ENCODE data around the gene SCN9A.

The SCN9A gene

DNA sequence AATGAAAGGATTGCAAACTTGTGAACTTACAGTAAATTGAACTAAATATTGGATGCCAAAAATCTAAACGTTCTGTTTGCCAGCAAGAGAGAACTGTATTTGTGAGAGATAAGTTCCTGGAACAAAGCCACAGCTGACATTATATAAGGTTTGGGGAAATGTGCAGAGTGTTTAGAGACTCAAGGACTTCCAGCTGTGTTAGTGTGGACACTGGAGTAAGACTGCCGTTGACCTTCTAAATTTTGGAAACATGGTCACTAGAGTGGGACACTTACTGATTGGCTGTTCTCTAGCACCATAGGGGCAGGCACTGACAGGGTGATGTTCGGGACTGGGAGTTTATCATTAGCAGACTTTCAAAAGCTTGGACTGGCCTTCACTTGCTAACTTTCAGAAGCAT, 40.5 kb downstream of the SCN9A start:
- no peak for DNase-seq (ENCODE audit: low read depth)
- H3K4me3 ChIP-seq (ENCODE audit: low read depth, low read length) = no peak overlapping the region
- TF ChIP-seq, protein P1, sequence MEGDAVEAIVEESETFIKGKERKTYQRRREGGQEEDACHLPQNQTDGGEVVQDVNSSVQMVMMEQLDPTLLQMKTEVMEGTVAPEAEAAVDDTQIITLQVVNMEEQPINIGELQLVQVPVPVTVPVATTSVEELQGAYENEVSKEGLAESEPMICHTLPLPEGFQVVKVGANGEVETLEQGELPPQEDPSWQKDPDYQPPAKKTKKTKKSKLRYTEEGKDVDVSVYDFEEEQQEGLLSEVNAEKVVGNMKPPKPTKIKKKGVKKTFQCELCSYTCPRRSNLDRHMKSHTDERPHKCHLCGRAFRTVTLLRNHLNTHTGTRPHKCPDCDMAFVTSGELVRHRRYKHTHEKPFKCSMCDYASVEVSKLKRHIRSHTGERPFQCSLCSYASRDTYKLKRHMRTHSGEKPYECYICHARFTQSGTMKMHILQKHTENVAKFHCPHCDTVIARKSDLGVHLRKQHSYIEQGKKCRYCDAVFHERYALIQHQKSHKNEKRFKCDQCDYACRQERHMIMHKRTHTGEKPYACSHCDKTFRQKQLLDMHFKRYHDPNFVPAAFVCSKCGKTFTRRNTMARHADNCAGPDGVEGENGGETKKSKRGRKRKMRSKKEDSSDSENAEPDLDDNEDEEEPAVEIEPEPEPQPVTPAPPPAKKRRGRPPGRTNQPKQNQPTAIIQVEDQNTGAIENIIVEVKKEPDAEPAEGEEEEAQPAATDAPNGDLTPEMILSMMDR (IDR thresholded peaks at IDR 0.05; ENCODE audit: control insufficient read depth, extremely low read depth, insufficient read depth) = no peak

DNA sequence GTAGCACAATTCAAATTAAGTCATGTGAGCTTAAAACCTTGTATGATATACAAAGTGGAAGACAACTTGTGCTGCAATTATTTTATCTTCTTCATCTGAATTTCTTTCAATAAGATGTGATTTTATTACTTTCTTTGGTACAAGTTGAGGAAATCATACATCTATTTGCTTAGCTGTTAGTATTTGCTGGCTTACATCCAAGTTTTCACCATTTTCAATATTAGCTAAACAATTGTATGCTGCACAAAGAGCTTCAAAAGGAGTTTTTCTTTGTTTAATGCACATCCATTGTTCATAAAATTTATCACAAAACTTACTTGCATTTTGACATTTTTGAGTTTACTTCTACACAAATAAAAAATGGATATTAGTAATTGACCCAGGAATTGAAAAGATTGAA, 40.9 kb downstream of the SCN9A start:
- H3K4me3 ChIP-seq (ENCODE audit: low read depth, low read length) = no peak overlapping the region
- DNase-seq (ENCODE audit: low read depth) = no peak
- TF ChIP-seq, protein P1 (IDR thresholded peaks at IDR 0.05; ENCODE audit: control insufficient read depth, extremely low read depth, insufficient read depth) = no peak

DNA sequence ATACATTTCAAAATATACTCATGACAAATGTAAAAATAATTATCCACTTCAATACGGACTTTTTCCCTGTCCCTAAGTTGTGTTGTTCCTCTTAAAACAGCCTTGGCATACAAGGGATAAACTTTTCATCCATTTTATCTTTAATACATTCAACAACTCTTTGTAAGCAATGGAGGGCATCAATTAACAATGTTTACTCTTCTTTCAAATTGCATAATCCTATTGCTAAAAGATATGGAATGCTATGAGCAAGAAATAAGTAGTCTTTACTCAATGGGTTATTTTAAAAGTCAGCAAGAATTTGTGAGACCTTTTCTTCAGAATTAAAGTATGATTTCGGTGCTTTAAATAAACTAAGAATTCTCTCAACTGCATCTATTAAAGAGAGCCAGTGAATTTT, 41.9 kb downstream of the SCN9A start:
- no peak for DNase-seq (ENCODE audit: low read depth)
- TF ChIP-seq, protein P1 (IDR thresholded peaks at IDR 0.05; ENCODE audit: control insufficient read depth, extremely low read depth, insufficient read depth) = no peak
- H3K4me3 ChIP-seq (ENCODE audit: low read depth, low read length) = no peak overlapping the region

GRCh38 chr2:166332106-166332505, 43.6 kb downstream of the SCN9A start:
- no peak overlapping the region for H3K4me3 ChIP-seq (ENCODE audit: low read depth, low read length)
- no peak for DNase-seq (ENCODE audit: low read depth)
- TF ChIP-seq, protein P1 (IDR thresholded peaks at IDR 0.05; ENCODE audit: control insufficient read depth, extremely low read depth, insufficient read depth) = no peak

- no peak for DNase-seq (ENCODE audit: low read depth)
- no peak overlapping the region for H3K4me3 ChIP-seq (ENCODE audit: low read depth, low read length)
- TF ChIP-seq, protein P1 (IDR thresholded peaks at IDR 0.05; ENCODE audit: control insufficient read depth, extremely low read depth, insufficient read depth) = no peak
These were observed 44.3 kb downstream of the SCN9A start for GRCh38 chr2:166331468-166331867.

DNA sequence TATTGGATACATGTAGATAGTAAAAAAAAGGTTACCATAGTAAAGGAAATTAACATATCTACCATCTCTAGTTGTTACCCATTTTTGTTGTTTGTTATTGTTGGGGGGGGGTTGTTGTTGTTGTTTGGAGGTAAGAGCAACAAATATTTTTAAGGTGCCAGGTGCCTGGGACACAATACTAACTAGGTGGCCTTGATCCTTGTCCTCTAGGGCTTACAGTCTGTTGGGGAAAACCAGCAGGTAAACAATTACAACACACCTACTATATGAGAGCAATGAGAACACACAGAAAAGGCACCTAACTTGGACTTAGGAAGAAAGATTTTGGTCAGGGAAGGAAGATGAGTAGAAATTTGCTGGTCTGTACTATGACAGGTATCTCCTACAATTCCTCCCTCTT, 46.3 kb downstream of the SCN9A start:
- no peak for DNase-seq (ENCODE audit: low read depth)
- TF ChIP-seq, protein P1 (IDR thresholded peaks at IDR 0.05; ENCODE audit: control insufficient read depth, extremely low read depth, insufficient read depth) = no peak
- H3K4me3 ChIP-seq (ENCODE audit: low read depth, low read length) = no peak overlapping the region

GRCh38 chr2:166328147-166328546, 47.6 kb downstream of the SCN9A start:
- no peak overlapping the region for H3K4me3 ChIP-seq (ENCODE audit: low read depth, low read length)
- no peak for DNase-seq (ENCODE audit: low read depth)
- TF ChIP-seq, protein P1 (IDR thresholded peaks at IDR 0.05; ENCODE audit: control insufficient read depth, extremely low read depth, insufficient read depth) = no peak

Data from LNCaP clone FGC (cell line).